K562 (cell line): Measurements from ENCODE around the gene ZNF724. TPM values are rescaled to one million over a fixed set of nuclear protein-coding genes. Genes with fewer than 3 reads are reported as not detected.

Experiments used
- ATAC-seq: fragments of 200-7000 bp; cut with Tn5 transposase; 3 replicates; pipeline ENCODE4 v1.9.1; 2020; ENCODE audit warnings: moderate library complexity
- BruUV-seq: library from RNA; stranded (reverse); fragments of 400-500 nt; replicated peaks from 2 replicates; lab custom pipeline; 2021; lab: Mats Ljungman, UMichigan
- CTCF ChIA-PET: fragments of 300-600 bp; formaldehyde crosslinking; extraction: SDS; loops from one replicate; lab custom pipeline; 2021; ENCODE audit warnings: low intra/inter-chr PET ratio; lab: Yijun Ruan, JAX
- POLR2A ChIA-PET: fragments of 300-600, 350-650 bp; sonication (Branson Sonifier 250); formaldehyde crosslinking; extraction: SDS; loops from one replicate; lab custom pipeline; 2021; ENCODE audit warnings: antibody characterized with exemption, inconsistent platforms; lab: Yijun Ruan, JAX
- DNase-seq, 4 experiments: peaks; one replicate each; pipeline versions ENCODE4 v3.0.0 to v3.0.0-alpha.2; 2011 to 2018; ENCODE audit warnings: low spot score in 3 of 4, mixed read lengths in 3 of 4; ENCODE audit errors: extremely low read depth in 1 of 4
- FAIRE-seq: peaks from 2 replicates; lab custom pipeline; 2011; peaks lifted over from hg19 to GRCh38; lab: Jason Lieb, UNC
- H2AFZ ChIP-seq: 2 replicates; pipeline ENCODE4 v1.6.0; 2011; ENCODE audit warnings: low read depth, low read length, control low read depth, inconsistent platforms
- H3K27ac ChIP-seq: fragments of 200-600 bp; 3 replicates; pipeline ENCODE4 v1.8.0; 2011; ENCODE audit warnings: low read depth, mild to moderate bottlenecking, control low read depth, inconsistent platforms, low read length, moderate library complexity, mixed read lengths; ENCODE audit errors: extremely low read depth
- H3K27me3 ChIP-seq, 2 experiments: fragments of 300-600 bp in 1 of 2; 2 replicates in 1 of 2; 3 replicates in 1 of 2; pipeline versions ENCODE4 v1.6.0 to v1.8.0; 2011; ENCODE audit warnings: inconsistent platforms in 2 of 2, low read length in 2 of 2, mild to moderate bottlenecking in 1 of 2, mixed read lengths in 1 of 2, moderate library complexity in 1 of 2; ENCODE audit not compliant: control insufficient read depth in 2 of 2, insufficient read depth in 2 of 2
- H3K36me3 ChIP-seq: fragments of 300-600 bp; 3 replicates; pipeline ENCODE4 v1.8.0; 2011; ENCODE audit warnings: mild to moderate bottlenecking, low read length, inconsistent platforms; ENCODE audit not compliant: control insufficient read depth, insufficient read depth
- H3K4me1 ChIP-seq, 2 experiments: fragments of 200-600 bp in 1 of 2; replicated peaks in 1 of 2; 2 replicates in 1 of 2; 3 replicates in 1 of 2; pipeline versions ENCODE4 v1.5.1 to v1.8.0; 2011; ENCODE audit warnings: inconsistent platforms in 2 of 2, low read length in 2 of 2, mild to moderate bottlenecking in 1 of 2, mixed read lengths in 1 of 2, moderate library complexity in 1 of 2; ENCODE audit not compliant: control insufficient read depth in 2 of 2, insufficient read depth in 2 of 2
- H3K4me2 ChIP-seq: 2 replicates; pipeline ENCODE4 v1.6.1; 2011; ENCODE audit warnings: low read length, control low read depth, inconsistent platforms, mixed read lengths; ENCODE audit not compliant: insufficient read depth
- H3K4me3 ChIP-seq: fragments of 200-600 bp; sonication (generic), shearing (Covaris generic); 2 replicates; pipeline ENCODE4 v1.5.1; 2016; ENCODE audit warnings: control low read depth, inconsistent platforms
- H3K79me2 ChIP-seq: fragments of 200-600 bp; 3 replicates; pipeline ENCODE4 v1.8.0; 2011; ENCODE audit warnings: low read length, inconsistent platforms; ENCODE audit not compliant: control insufficient read depth, insufficient read depth
- H3K9ac ChIP-seq, 2 experiments: 2 replicates each; pipeline versions ENCODE4 v1.6.0 to v1.6.1; 2011; ENCODE audit warnings: low read depth in 2 of 2, low read length in 2 of 2, control low read depth in 1 of 2, inconsistent platforms in 1 of 2, mild to moderate bottlenecking in 1 of 2, mixed read lengths in 1 of 2; ENCODE audit not compliant: insufficient read depth in 1 of 2
- H3K9me1 ChIP-seq: one replicate; pipeline ENCODE4 v1.6.0; 2011; ENCODE audit warnings: inconsistent platforms, mild to moderate bottlenecking, low read length, moderate library complexity; ENCODE audit not compliant: control insufficient read depth, insufficient read depth
- H3K9me3 ChIP-seq: replicated peaks from 2 replicates; pipeline ENCODE4 v1.5.1; 2011; ENCODE audit warnings: low read depth, low read length, inconsistent platforms; ENCODE audit not compliant: control insufficient read depth, insufficient read depth
- H4K20me1 ChIP-seq: replicated peaks from 2 replicates; pipeline ENCODE4 v1.6.1; 2011; ENCODE audit warnings: low read length, inconsistent platforms, mixed read lengths; ENCODE audit not compliant: control insufficient read depth, insufficient read depth
- HIVEP1 ChIP-seq: fragments of 250-450 bp; sonication (Bioruptor Pico); IDR thresholded peaks from 2 replicates; pipeline ENCODE4 v1.4.0; 2020; ENCODE audit warnings: mild to moderate bottlenecking
- HNRNPL ChIP-seq: fragments of 200-400 bp; formaldehyde crosslinking; IDR thresholded peaks from 2 replicates; pipeline ENCODE4 v1.6.1; 2017; ENCODE audit warnings: low read depth, mild to moderate bottlenecking, low read length
- PHB ChIP-seq: fragments of 250-450 bp; sonication (Bioruptor Pico); IDR thresholded peaks from 2 replicates; pipeline ENCODE4 v1.5.0; 2021
- PREB ChIP-seq: sonication (generic); formaldehyde crosslinking; IDR thresholded peaks from 2 replicates; pipeline ENCODE4 v1.8.1; 2023; ENCODE audit warnings: mild to moderate bottlenecking, missing genetic modification reagents
- SIN3A ChIP-seq, 2 experiments: fragments of 150-350 bp in 1 of 2; IDR thresholded peaks; 2 replicates each; pipeline ENCODE4 v1.6.1; 2011 to 2016; ENCODE audit warnings: borderline replicate concordance in 2 of 2, low read depth in 2 of 2, low read length in 2 of 2, mild to moderate bottlenecking in 2 of 2, moderate library complexity in 2 of 2; ENCODE audit not compliant: control insufficient read depth in 1 of 2
- TAF9B ChIP-seq: fragments of 450-650 bp; IDR thresholded peaks from 2 replicates; pipeline ENCODE4 v1.6.1; 2018; ENCODE audit warnings: mild to moderate bottlenecking; ENCODE audit not compliant: partially characterized antibody
- WGBS: fragments of 100-300 bp; shearing (Covaris generic); methylation state at CpG from one replicate; pipeline ENCODE4 v1.1.6; 2016; ENCODE audit warnings: low coverage, mixed read lengths; ENCODE audit not compliant: insufficient coverage; ENCODE audit errors: missing lambda C conversion rate; 5-methylcytosine and 5-hydroxymethylcytosine counted together
- in situ Hi-C: fragments of 300-500 bp; cut with MboI; formaldehyde crosslinking; loops from 4 replicates; pipeline ENCODE4 v1.15.0; 2018; ENCODE audit warnings: inconsistent platforms, mixed read lengths
- intact Hi-C: fragments of 100-400 bp; cut with micrococcal nuclease; formaldehyde crosslinking; loops from 2 replicates; pipeline ENCODE4 v1.14.2; 2022
- polyA plus RNA-seq, 8 experiments: library from polyadenylated mRNA; depleted of rRNA in 4 of 8; stranded (reverse) in 5 of 8; unstranded in 3 of 8; fragments of >200 nt; fragmentation: Nextera tagmentation in 2 of 8; fragmentation: Illumina TruSeq in 1 of 8; extraction: Ambion mirVana in 2 of 8; extraction: Trizol in 1 of 8; gene quantifications; 2 replicates each; pipeline versions ENCODE4 v1.2.1 to v1.2.3, GENCODE V29; 2011 to 2014; ENCODE audit warnings: inconsistent platforms in 1 of 8, missing spikeins in 1 of 8
- total RNA-seq, 7 experiments: library from RNA; depleted of rRNA in 6 of 7; stranded (reverse); fragments of >200 nt in 6 of 7; fragmentation: Illumina TruSeq in 2 of 7; extraction: Trizol in 2 of 7; gene quantifications; 2 replicates each; pipeline versions ENCODE4 v1.2.1 to v1.2.3, GENCODE V29; 2011 to 2021; ENCODE audit warnings: low replicate concordance in 1 of 7

The ZNF724 gene
- total and polyA plus RNA-seq, 9 of the 15 experiments (the other 6 are each of a cell fraction or from before 2014, with no cell fraction given) = 0.18 to 4.2 (median 1.8) TPM

- WGBS = 0% methylated on average over 5 of the region's 9 CpGs
- Histone ChIP-seq H3K27ac (no peak overlapping the region), H3K27me3 (no peaks in the 10 kb centered on the region), H3K79me2 (no peaks in the 10 kb centered on the region), H4K20me1 (no peaks in the 10 kb centered on the region), H3K9me3 (no peaks in the 10 kb centered on the region), H3K9me1 (no peaks in the 10 kb centered on the region), H3K4me2 (no peak overlapping the region), H3K9ac (no peak overlapping the region), H3K4me1 (no peaks in the 10 kb centered on the region), H3K36me3 (no peaks in the 10 kb centered on the region), H3K4me3 (no peak overlapping the region), H2AFZ (no peak overlapping the region)
- DNase-seq (no peak), ATAC-seq (no peak), FAIRE-seq (no peak)
- BruUV-seq = no TSS peak
- in situ Hi-C loops (no loop called here), intact Hi-C loops (no loop called here)
- POLR2A ChIA-PET = no interaction called here
- CTCF ChIA-PET = no interaction called here
- no peak for TF ChIP-seq HIVEP1
- TF ChIP-seq PREB = no peak
- TF ChIP-seq PHB = no peak
- no peak for TF ChIP-seq SIN3A (IDR thresholded peaks at IDR 0.05; ENCODE audit: borderline replicate concordance in 2 of 2, control insufficient read depth in 1 of 2, low read depth in 2 of 2, low read length in 2 of 2)
- no peak for TF ChIP-seq HNRNPL
- no peak for TF ChIP-seq TAF9B
Observed at GRCh38 chr19:23190341-23190740, 59.9 kb downstream of the ZNF724 start.
